ENCODE data around the gene NPAS3.

Gene NPAS3

DNA sequence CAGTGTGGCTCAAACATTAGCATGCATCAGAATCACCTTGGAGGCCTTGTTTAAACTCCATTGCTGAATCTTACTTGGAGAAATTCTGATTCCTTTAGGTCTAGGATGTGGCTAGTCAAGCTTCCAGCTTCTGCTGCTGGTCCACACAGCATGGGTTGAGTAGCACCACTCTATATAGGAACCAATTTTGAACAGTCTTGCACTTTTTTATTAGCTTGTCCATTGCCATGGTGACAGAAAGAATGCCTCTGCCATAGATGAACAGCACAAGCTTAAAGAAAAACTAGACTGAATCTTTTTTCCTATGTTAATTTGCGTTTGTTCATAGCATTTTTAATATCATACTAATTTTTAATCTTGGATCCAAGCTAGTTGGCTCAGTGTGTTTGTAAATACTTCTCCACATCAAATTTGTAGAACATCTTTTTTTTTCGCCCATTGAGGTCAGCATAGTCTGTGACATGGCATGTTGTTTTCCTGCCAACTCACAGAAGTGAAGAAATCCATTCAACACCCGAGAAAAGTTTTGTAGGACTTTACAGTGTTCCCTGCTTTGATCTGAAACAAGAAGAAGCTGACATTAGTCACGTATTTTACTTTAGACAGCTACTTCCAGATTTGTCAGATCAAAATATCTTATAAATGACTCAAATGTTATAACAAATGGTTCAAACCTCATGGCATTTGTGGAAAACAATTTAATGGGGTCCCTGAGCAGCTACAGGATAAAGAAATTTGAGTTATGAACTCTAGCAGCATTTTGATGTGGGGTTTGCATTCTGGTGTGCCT is 573.4 kb downstream of the NPAS3 start:
- DNase-seq (ENCODE audit: low read depth in 2 of 2), result no peak

DNA sequence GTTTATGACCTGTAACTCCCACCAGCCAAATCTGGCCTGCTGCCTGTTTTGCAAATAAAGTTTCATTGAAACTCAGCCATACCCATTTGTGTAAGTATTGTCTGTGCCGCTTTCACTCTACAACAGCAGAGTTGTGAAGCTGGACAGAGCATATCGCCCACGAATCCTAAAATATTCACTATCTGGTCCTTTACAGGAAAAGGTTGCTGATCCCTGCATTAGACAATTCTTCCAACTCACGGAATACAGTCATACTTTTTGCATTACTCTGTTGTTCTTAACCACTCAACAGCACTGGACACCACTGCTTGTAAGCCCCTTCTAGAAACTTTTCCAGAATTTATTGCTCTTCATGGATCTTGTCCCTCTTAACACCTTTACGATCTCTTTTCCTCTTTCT is 576.8 kb downstream of the NPAS3 start:
- DNase-seq (ENCODE audit: low read depth in 2 of 2), result no peak

DNA sequence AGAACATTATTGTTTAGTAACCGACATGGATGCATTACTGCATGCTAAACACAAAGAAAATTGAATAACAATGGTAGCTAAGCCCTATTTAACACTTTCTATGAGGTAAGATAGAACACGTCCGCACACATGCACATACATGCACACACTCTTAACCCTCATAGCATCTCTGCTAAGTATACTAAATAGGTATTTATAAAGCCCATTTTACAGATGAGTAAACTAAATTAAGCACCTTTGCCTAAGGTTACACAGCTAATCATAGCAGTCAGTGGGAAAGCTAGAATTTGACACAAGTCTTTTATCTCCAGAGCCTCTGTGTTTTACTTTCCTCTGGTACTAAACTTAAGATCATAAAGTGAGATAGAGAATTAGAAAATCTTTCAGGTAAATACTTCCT is 577.2 kb downstream of the NPAS3 start:
- no peak for DNase-seq (ENCODE audit: low read depth in 2 of 2)

DNA sequence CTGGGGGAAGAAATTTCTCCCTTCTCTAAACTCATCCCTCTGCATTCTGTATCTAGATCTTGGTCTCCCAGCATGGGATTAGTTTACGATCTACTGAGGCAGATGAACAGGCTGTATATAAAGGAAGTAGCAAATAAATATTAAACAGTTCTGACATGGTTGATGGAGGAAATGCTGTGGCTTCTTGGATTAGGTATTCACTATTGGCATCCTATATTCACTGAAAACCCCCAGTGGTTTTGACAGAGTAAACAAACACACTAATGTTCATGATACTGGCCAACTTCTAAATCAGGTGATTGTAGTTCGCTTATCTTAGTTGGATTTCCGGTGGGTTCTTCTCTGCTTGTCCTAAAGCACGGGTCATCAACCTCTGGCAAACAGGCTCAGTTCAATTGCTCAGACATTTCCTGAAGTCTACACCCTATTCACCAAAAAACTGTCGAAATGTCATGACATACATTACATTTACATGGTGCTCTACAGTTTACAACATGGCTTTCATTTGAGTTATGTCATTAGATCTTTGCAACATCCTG is 578.3 kb downstream of the NPAS3 start:
- no peak for DNase-seq (ENCODE audit: low read depth in 2 of 2)

DNA sequence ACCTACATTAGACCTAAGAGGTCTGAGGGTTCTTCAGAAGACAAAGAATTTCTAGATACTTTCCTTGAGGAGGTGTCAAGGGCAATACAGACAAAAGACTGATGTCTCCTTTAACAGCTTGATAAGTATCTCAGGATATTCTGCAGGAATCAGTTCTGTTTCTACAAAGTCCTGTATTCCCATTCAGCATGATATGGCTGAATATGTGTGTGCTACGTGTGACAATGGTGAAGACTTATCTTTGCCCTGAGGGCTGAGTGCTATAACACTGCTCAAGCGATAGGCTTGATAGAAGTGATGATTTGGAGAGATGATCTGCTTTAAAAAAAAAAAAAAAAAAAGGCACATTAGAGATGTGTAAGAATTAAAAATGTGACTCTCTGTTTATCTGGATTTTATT is 582.5 kb downstream of the NPAS3 start:
- no peak for DNase-seq (ENCODE audit: low read depth in 2 of 2)

DNA sequence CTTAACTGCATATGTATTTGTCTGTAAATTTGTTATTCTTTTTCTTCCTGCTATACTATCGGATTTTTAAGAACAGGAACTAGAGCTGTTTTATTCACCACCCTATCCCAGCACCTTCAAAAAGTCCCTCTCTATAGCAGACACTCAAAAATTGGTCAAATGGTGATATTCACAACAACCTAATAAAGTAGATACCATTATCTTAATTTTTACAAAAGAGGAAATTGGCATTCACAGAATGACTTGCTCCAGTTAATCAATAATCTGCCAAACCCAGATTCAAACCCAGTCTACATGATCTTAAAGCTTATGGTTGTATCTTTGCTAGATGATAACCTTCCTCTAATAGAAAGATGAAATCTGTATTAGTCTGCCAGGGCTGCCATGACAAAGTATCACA is 585.6 kb downstream of the NPAS3 start:
- no peak for DNase-seq (ENCODE audit: low read depth in 2 of 2)

DNA sequence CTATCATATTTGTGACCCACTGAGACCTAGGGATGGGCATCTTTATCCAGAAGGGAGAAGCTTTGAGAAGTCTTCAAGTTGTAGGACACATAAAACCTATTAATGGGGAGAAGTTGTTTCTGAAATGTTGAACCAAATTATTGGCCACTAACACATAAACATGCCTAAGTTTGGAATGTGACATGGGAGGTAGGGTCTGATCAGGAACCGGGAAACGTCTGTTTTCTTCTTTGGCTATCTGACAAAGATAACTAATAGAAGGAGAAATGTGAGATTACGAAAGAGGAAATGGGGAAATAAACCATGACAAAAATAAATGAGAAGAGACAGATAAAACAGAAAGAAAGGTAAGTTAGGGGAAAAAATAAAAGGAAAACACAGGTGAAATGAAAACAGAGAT is 586.9 kb downstream of the NPAS3 start:
- no peak for DNase-seq (ENCODE audit: low read depth in 2 of 2)

DNA sequence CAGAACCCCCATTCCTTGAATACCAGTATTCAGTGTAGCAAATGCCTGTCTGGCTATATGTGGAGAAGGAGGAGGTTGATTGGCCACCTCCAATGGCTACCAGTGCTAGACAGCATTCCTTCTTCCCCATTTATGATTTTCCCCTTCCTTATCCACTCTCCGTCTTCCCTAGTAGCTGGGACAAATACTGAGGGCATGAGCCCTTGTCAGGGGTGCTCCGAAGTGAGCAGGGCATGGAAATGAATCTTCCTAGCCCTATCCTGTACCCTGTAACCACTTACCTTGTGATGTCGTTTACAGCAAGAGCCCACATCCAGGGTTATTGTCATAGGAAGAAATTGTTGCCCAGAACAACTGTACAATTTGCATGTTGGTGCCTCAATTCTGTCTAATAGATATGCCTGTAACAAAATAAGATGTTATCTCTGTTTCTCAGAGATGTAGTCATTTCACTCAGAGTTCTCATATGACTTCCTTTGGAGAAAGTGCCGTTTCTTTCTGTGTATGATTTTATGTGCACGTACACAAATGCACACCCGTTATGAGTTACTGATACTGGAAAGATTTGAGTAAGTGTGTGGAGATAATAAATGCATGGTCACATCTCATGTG is 588.5 kb downstream of the NPAS3 start:
- no peak for DNase-seq (ENCODE audit: low read depth in 2 of 2)

DNA sequence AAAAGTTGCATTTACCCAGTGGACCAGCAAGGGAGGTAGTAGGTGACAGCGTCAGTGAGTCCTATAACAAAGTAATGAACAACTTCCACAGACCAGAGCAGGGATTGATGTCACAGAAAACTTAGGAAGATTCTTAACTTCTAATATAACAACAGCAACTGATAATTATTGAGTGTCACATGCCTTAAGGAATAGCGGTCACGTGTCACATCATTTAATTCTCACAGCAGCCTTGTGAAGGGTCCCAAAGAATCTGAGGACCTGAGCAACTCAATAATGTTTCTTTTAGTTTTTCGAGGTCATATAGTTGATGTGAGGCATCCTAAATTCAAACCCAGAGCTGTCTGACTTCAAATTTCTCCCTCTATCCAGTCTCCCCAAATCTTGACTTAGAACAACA is 590.0 kb downstream of the NPAS3 start:
- no peak for DNase-seq (ENCODE audit: low read depth in 2 of 2)

DNA sequence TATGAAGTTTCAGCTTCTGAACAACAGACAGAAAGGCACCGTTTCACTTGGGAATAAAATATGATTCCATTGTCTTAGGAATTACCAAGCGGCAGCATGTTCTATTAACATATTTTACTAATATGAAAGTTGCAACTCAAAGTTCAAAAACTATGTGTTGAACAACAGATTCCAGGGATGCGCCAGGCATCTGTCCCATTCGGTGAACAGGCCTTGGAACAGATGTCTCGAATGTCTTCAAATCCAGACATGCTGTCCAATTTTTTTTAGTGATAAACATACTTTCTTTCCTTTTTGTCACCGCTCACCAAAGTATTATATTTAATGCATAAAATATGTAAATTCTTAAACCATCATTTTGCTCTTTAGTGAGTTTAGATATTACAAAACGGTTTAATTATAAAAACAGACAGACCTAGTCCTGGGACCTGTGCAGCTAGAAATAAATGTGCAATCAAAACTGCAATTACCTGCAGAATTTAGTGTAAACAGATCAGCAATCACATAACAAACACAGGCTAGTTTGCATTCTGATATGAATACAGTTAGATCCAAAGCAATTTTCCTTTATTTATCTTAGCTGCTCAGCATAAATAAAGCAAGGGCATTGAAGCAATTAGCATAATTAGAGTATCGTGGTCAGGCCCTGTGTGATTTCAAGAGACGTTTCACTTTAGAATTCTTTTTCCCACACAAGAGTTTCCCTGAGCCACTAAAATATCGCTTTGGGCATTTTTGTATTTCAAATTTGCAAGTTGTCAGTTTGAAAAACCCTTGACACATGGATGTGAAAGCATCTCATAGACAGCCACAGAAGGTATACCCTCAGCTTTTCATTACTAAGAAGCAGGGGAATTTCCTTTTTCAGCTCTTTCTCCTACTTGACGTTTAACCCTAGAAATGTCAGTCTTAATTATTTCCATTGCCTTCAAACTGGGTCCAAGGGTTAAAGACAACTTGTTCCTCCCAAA is 591.4 kb downstream of the NPAS3 start:
- DNase-seq (ENCODE audit: low read depth in 2 of 2), result no peak

DNA sequence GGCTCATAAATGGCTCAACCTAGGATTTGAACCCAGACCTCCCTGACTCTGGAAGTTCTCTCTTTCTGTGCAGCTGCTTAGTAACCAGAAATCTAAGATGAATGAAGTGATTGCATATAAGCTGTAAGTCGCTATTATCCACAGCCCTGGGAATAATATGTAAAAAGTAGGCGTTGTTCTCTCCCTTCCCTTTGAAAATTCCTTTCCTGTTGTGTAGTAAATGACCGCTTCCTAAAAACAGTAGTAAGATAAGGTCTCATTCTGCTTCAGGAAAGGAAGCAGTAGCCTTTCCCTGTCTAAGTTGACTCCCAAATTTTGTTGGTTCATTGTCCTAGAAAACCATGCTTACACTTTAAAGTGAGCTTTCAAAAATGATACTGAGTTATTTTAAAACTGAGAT is 593.9 kb downstream of the NPAS3 start:
- DNase-seq (ENCODE audit: low read depth in 2 of 2), result no peak

DNA sequence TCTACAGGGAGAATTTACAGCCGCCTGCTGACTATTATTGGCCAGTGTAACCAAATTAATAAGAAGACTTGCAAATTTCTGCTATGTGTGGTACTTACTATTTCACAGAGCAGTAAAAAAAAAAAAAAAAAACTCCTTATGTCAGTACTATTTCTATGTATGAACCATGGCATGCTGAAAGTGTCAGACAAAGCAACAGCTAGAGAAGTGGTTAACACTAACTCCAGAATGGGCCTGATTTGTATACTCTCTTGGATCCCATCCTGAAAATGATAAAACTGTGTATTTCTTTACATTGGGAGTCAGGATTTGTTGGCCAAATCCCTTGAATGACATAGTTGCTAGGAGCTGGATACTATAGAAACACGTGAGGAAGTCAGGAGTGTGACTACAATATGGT is 595.4 kb downstream of the NPAS3 start:
- DNase-seq (ENCODE audit: low read depth in 2 of 2), result no peak

DNA sequence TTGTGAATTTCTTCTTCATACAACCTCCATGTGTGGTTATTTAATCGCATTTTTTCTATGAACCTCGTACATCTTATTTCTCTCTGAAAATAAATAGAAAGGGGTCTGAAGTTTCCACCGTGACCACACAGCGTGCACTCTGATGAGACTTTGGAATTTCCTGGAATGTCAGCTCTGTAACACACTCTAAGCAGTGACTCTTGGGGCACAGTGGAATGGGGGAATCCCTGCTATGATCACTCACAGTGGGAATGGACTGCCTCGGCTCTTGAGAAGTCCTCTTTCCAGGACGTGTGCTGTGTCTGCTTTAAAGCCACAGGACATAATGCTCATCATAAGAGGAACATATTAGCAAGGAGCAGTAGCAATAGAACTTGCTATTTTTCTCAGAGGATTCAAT is 596.0 kb downstream of the NPAS3 start:
- DNase-seq (ENCODE audit: low read depth in 2 of 2), result no peak

DNA sequence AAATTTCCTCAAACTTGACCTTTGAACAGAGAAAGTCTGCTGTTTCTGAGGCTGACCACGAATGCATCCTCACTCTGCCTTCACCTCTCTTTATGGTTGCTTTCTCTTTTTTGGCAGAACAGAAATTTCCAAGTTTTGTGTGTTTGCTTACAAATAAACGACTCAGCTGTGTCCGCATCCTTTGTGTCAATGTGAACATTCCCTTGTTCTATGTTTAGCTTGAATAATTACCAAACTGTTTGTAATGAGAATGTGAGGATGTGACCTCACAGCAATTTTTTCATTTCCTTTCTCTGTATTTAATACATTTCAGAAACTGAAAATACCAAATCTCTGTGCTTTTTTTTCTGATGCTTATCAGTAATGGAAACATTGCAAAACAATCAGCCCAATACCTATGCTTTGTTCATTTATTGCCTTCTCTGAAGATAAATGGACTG is 601.3 kb downstream of the NPAS3 start:
- no peak for DNase-seq (ENCODE audit: low read depth in 2 of 2)

DNA sequence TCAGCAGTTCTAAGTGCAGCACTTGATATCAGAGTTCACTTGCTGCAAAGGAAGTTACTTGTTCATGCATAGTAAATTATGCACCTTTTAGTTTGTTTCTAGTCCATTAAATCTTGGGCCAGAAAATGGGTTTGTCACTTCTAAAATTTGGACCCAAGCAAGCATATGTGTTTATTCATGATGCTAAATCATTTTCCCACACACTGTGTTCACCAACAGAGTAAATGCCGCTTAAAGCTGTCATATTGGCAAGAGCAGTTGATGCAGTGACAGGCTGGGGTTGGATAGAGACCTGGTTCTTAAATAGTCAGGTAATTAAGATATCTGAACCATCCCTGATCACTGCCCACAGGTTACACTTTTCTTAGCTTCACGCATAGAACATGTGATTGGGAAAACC is 602.5 kb downstream of the NPAS3 start:
- DNase-seq (ENCODE audit: low read depth in 2 of 2), result no peak

DNA sequence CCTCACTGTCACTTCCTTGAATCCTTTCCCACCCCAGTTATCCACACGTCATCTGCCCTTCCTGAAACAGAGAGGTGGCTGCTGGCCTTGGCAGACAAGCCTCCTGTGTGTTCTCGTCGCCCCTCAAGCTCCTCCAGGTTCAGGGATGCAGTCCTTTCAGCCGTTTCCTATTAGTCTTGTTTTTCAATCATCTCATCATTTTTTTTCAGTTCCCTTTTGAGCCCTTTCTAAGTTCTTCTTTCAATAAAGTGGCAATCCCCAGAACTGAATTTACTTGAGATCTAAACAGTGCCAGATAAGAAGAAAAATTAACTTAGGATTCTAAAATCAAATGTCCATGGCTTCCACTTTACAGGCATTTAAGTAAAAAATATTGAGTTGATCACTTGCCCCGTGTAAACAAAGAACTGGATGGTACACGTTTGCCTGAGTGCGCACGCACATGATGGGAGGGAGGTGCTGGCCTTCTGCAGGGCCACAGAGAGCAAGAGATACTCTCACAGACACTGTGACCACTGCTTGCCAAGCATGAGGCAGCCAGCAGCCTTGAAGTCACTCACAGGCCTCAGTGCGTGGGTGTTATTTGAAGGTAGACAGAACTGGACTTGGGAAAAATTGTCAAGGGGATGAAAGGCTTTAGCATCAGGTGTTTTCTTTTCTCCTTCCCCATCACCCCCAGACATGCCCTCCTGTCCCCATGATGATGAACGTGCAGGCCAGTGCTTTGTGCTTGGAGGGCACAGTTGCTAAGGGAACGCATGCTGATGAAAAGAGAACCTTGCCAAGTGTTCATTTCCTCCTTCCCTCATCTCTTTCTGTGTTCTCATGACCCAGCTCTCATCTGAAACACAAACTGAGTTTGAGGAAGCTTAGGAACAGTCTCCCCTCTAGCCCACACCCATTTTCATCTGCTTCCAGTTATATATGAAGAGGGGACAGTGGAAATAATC is 603.9 kb downstream of the NPAS3 start:
- no peak for DNase-seq (ENCODE audit: low read depth in 2 of 2)

DNA sequence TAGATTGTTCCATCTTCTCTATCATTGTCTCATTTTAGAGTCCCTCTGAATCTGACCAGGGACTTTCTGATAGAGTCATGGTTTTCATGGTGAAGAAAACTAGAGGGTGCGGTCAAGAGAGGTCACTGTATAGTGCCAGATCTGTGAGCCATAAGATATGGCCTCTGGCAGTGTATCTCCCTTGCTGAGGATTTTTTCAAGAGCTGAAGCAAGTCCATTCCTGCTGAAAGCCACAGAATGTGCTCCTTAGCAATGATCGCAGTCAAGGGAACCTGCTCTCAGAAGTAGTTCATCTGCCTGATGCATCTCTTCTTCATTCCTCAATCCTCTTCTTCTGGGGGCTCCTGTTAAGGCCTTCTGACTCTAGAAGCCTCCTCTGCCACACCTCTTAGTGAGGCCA is 607.0 kb downstream of the NPAS3 start:
- no peak for DNase-seq (ENCODE audit: low read depth in 2 of 2)

DNA sequence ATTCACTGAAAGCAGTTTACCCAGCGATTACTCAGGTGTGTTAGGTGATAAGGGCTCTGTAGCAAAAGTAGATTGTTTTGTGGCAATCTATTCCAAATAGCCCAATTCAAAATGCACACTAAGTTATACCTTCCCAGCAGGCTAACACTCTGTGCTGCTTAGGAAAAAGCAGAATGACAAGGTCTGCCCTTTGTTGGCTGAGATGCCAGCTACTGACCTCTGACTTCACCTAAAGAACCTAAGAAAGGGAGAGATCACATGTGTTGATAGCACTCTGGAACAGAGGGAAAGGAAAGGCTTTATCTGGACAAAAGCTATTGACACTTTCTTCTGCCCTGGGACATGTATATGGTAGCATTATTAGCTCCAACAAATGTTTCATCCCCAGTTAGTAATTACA is 609.9 kb downstream of the NPAS3 start:
- DNase-seq (ENCODE audit: low read depth in 2 of 2), result no peak

DNA sequence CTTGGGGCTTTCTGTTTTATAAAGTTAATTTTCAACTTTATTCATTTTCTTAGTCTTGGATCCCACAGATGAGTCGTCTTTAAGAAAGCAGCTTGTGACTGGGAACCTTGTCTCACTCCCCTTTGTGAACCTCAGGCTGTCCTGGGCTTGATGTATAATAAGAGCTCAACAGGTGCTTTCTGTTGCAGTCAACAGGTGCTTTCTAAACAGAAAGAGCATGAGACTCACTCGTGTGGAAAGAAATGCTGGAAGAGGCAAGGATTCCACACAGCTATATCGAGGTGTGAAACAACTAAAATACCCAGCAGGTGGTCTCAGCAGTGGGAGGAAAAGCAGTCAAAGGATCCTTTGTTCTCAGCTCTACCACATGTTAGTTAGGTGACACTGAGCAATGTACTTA is 613.3 kb downstream of the NPAS3 start:
- DNase-seq (ENCODE audit: low read depth in 2 of 2), result no peak

DNA sequence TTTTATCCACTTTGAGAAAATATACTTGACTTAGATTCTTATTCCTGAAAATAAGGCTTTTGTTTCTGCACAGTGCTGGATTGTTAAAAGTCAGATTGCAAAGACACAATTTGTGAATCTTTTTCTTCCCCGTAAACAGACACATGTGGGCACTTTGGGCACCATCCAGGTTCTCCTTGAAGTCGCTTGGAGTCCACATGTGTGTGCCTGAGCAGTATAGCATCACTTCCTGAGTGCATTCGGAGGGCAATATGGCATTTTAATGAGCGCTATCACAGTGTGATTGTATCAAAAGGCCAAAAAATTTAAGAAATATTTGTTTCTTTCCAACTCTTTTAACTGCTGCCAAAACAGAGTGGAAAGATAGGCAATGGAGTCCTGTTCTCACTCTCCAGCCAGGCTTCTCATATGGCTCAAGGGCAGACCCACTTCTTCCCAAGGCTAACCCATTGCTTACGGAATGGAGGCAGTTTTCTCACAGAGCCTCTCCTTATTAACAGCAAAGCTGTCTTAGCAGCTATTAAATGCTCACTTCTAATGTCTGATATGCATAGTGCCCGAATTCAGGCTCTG is 615.1 kb downstream of the NPAS3 start:
- DNase-seq (ENCODE audit: low read depth in 2 of 2), result no peak

DNA sequence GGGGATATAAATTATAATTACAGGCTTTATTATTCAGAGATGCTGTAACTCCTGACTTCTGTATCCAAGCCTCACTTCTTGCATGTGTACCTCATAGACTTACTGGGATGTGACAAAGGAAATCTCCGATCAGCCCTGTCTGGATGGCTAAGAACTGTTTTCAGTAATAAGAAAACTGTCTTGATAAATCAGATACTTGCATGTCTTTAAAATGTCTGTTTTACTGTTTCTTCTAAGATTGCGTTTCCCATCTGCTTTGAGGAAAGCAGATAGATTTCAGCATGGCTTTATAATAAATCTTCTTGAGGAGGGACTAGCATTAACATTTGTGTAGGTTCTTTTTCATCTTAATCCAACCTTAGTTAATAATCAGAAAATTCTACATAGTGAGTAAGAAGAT is 616.3 kb downstream of the NPAS3 start:
- no peak for DNase-seq (ENCODE audit: low read depth in 2 of 2)

All from stimulated activated CD8-positive, alpha-beta memory T cell treated with anti-CD3 and anti-CD28 coated beads, Interleukin-2, amount 100 ng/mL, for 48 hours (primary cell).